ENCODE results near the gene SNX4. TPM values are rescaled to one million over a fixed set of nuclear protein-coding genes. Genes with fewer than 3 reads are reported as not detected.

Gene SNX4
- total and polyA plus RNA-seq, 2 of the 8 experiments (the other 6 are each of a cell fraction or from before 2014, with no cell fraction given) = 7.2 to 23.1 TPM

DNA sequence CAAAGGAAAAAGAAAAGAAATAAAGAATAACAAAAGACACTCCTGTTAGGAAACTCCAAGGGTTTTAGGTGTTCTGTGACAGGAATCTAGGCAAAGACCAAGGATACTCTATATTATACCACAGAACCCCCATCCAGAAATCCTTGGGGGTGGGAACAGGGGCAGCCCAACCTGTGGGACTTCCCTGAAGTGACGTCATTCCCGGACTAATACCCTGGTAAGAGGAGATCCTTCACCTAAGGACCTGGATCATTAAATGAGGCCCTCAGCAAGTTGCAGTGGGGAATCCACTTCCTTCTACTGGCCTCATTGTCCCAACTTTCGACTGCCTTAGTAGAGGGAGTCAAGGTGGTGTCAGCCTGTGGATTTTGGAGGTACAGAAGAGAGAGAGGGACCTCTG is 103.8 kb downstream of the SNX4 start:
- no peaks in the 10 kb centered on the region for H4K20me1 ChIP-seq (replicated peaks in 1 of 2; ENCODE audit: control insufficient read depth in 1 of 2, insufficient read depth in 2 of 2, low read length in 2 of 2)
- FAIRE-seq = no peak
- no peaks in the 10 kb centered on the region for H3K4me1 ChIP-seq (replicated peaks in 1 of 4; ENCODE audit: control insufficient read depth in 3 of 4, insufficient read depth in 4 of 4, low read length in 3 of 4)
- no peak overlapping the region for H3K14ac ChIP-seq (ENCODE audit: insufficient read length)
- H2AFZ ChIP-seq (ENCODE audit: low read length) = no peak overlapping the region
- no peak overlapping the region for H2BK12ac ChIP-seq (ENCODE audit: low read depth, low read length)
- DNase-seq (ENCODE audit: low read depth in 1 of 2, low spot score in 2 of 2) = no peak
- H2BK5ac ChIP-seq (ENCODE audit: low read depth, low read length) = no peak overlapping the region
- H3K4ac ChIP-seq (replicated peaks; ENCODE audit: insufficient read length, low read depth, low read length) = no peak overlapping the region
- no peak overlapping the region for H4K8ac ChIP-seq (ENCODE audit: extremely low read depth, insufficient read depth, low read length)
- 77% methylated on average over 3 of the region's 3 CpGs; no CpG with 5 or more reads in 1 of the 2 experiments for WGBS, 2 experiments (ENCODE audit: extremely low coverage in 1 of 2, insufficient coverage in 1 of 2, insufficient read length in 1 of 2, insufficient replicate concordance in 2 of 2, low coverage in 1 of 2, low lambda C conversion rate in 2 of 2, missing lambda C conversion rate in 1 of 2)
- no peak overlapping the region for H2AK5ac ChIP-seq (ENCODE audit: low read depth, low read length)
- H3K27ac ChIP-seq (ENCODE audit: low read depth, low read length) = no peak overlapping the region
- H3K79me2 ChIP-seq (ENCODE audit: control insufficient read depth in 1 of 2, insufficient read depth in 2 of 2, low read length in 2 of 2) = no peaks in the 10 kb centered on the region
- no peak overlapping the region for H2BK15ac ChIP-seq (ENCODE audit: low read length)
- no peak overlapping the region for H3K9ac ChIP-seq (replicated peaks in 1 of 4; ENCODE audit: extremely low read depth in 1 of 4, low read depth in 3 of 4, low read length in 3 of 4)
- H4K91ac ChIP-seq (replicated peaks; ENCODE audit: insufficient read length, low read length) = no peak overlapping the region
- no peak overlapping the region for H4K5ac ChIP-seq (ENCODE audit: insufficient read length, low read depth, low read length)
- H3K23ac ChIP-seq (ENCODE audit: insufficient read length) = no peak overlapping the region
- no peak overlapping the region for H3K18ac ChIP-seq (ENCODE audit: extremely low read depth, low read length)
- CTCF ChIA-PET (ENCODE audit: partially characterized antibody) = interaction anchor here (1.3 kb wide), 1 partner anchor 19 kb away, joined by 3 read pairs; no protein-coding TSS in a partner anchor
- no peak overlapping the region for H3K4me2 ChIP-seq (ENCODE audit: insufficient read depth in 1 of 2, low read depth in 2 of 2, low read length in 2 of 2)
- POLR2A ChIA-PET (ENCODE audit: partially characterized antibody) = no interaction called here
- H3K4me3 ChIP-seq (ENCODE audit: extremely low read depth in 1 of 4, insufficient read depth in 2 of 4, low read depth in 3 of 4, low read length in 4 of 4) = no peak overlapping the region
- H3K23me2 ChIP-seq (ENCODE audit: low read depth, low read length) = no peaks in the 10 kb centered on the region
- no peaks in the 10 kb centered on the region for H3K79me1 ChIP-seq (ENCODE audit: low read depth, low read length)
- no peak overlapping the region for H2BK20ac ChIP-seq (ENCODE audit: low read length)
- no peaks in the 10 kb centered on the region for H3K9me3 ChIP-seq (ENCODE audit: insufficient read depth in 2 of 2, low read depth in 1 of 2, low read length in 1 of 2)
- H3K56ac ChIP-seq (replicated peaks; ENCODE audit: insufficient read length, low read depth, low read length) = no peak overlapping the region
- no peak overlapping the region for H2BK120ac ChIP-seq (replicated peaks; ENCODE audit: low read depth, low read length)
- no peaks in the 10 kb centered on the region for H3K36me3 ChIP-seq (ENCODE audit: control insufficient read depth in 2 of 4, insufficient read depth in 4 of 4, low read length in 3 of 4)
- H3K27me3 ChIP-seq (replicated peaks in 1 of 4; ENCODE audit: control insufficient read depth in 3 of 4, extremely low read depth in 1 of 4, insufficient read depth in 3 of 4, low read length in 3 of 4) = no peaks in the 10 kb centered on the region
- TF ChIP-seq CREB1 (IDR thresholded peaks at IDR 0.05) = no peak
